Smooth muscle cell (in vitro differentiated cells): ENCODE results near the gene CFAP43. TPM values are rescaled to one million over a fixed set of nuclear protein-coding genes. Genes with fewer than 3 reads are reported as not detected.

Source experiments
- DNase-seq: peaks from one replicate; lab custom pipeline; 2025; ENCODE audit not compliant: unreplicated experiment; lab: John Stamatoyannopoulos, UW
- H2AFZ ChIP-seq: fragments of 200-600 bp; sonication (generic); 2 replicates; pipeline ENCODE4 v1.6.0; 2016; ENCODE audit warnings: antibody characterized with exemption, low read depth, mild to moderate bottlenecking
- H3F3A ChIP-seq: fragments of 200-600 bp; sonication (generic); 2 replicates; pipeline ENCODE4 v1.6.0; 2017; ENCODE audit warnings: antibody characterized with exemption, low read depth
- H3K27ac ChIP-seq: fragments of 200-600 bp; sonication (generic); 2 replicates; pipeline ENCODE4 v1.5.1; 2016; ENCODE audit warnings: low read depth, mild to moderate bottlenecking
- H3K27me3 ChIP-seq: fragments of 200-600 bp; sonication (generic); 2 replicates; pipeline ENCODE4 v1.6.1; 2016; ENCODE audit warnings: low read depth, mild to moderate bottlenecking
- H3K36me3 ChIP-seq: fragments of 200-600 bp; sonication (generic); 2 replicates; pipeline ENCODE4 v1.5.1; 2016; ENCODE audit warnings: low read depth
- H3K4me1 ChIP-seq: fragments of 200-600 bp; sonication (generic); 2 replicates; pipeline ENCODE4 v1.5.1; 2016; ENCODE audit warnings: low read depth
- H3K4me2 ChIP-seq: fragments of 200-600 bp; sonication (generic); 2 replicates; pipeline ENCODE4 v1.6.0; 2016; ENCODE audit warnings: mild to moderate bottlenecking
- H3K4me3 ChIP-seq: fragments of 200-600 bp; sonication (generic); 2 replicates; pipeline ENCODE4 v1.5.1; 2016; ENCODE audit warnings: mild to moderate bottlenecking
- H3K79me2 ChIP-seq: fragments of 200-600 bp; sonication (generic); 2 replicates; pipeline ENCODE4 v1.6.0; 2016; ENCODE audit warnings: low read depth, mild to moderate bottlenecking
- H3K9ac ChIP-seq: fragments of 200-600 bp; sonication (generic); 2 replicates; pipeline ENCODE4 v1.6.0; 2016; ENCODE audit warnings: low read depth
- H3K9me3 ChIP-seq: fragments of 200-600 bp; sonication (generic); replicated peaks from 2 replicates; pipeline ENCODE4 v1.5.1; 2016; ENCODE audit warnings: low read depth
- H4K20me1 ChIP-seq: fragments of 200-600 bp; sonication (generic); 2 replicates; pipeline ENCODE4 v1.6.0; 2016; ENCODE audit warnings: low read depth
- CTCF ChIP-seq: fragments of 200-600 bp; sonication (generic); IDR thresholded peaks from 2 replicates; pipeline ENCODE4 v1.5.1; 2017; ENCODE audit warnings: borderline replicate concordance, mild to moderate bottlenecking, antibody characterized with exemption; ENCODE audit not compliant: insufficient read depth, poor library complexity, severe bottlenecking
- WGBS: methylation state at CpG from one replicate; pipeline ENCODE4 v1.1.7; 2016; ENCODE audit warnings: low lambda C conversion rate; 5-methylcytosine and 5-hydroxymethylcytosine counted together
- polyA plus RNA-seq: library from polyadenylated mRNA; unstranded; fragments of >200 nt; fragmentation: Nextera tagmentation; extraction: Ambion mirVana; gene quantifications from 2 replicates; pipeline ENCODE4 v1.2.1, GENCODE V29; 2016
- total RNA-seq: library from RNA; depleted of rRNA; stranded (reverse); fragments of >200 nt; gene quantifications from 2 replicates; pipeline ENCODE4 v1.2.3, GENCODE V29; 2014

The CFAP43 gene
- total and polyA plus RNA-seq, 2 experiments from 2014 or later = 0.04 to 0.50 TPM

GRCh38 chr10:104197364-104197763 is 34.8 kb downstream of the CFAP43 start:
- Histone ChIP-seq H3K4me3 (no peak overlapping the region), H4K20me1 (no peaks in the 10 kb centered on the region), H3K4me2 (no peak overlapping the region), H2AFZ (no peak overlapping the region), H3K79me2 (no peaks in the 10 kb centered on the region), H3K27ac (no peak overlapping the region), H3K9ac (no peak overlapping the region), H3K27me3 (no peaks in the 10 kb centered on the region), H3K4me1 (no peaks in the 10 kb centered on the region), H3K9me3 (no peaks in the 10 kb centered on the region), H3F3A (no peaks in the 10 kb centered on the region), H3K36me3 (no peaks in the 10 kb centered on the region)
- DNase-seq = no peak
- WGBS = 53% methylated on average over 2 of the region's 2 CpGs
- TF ChIP-seq CTCF = no peak

- no peak for TF ChIP-seq CTCF
- 93% methylated on average over 2 of the region's 2 CpGs for WGBS
- no peak overlapping the region for H2AFZ ChIP-seq
- no peaks in the 10 kb centered on the region for H3F3A ChIP-seq
- no peak overlapping the region for H3K4me2 ChIP-seq
- no peaks in the 10 kb centered on the region for H4K20me1 ChIP-seq
- H3K79me2 ChIP-seq = no peaks in the 10 kb centered on the region
- H3K4me3 ChIP-seq = no peak overlapping the region
- H3K27ac ChIP-seq = no peak overlapping the region
- DNase-seq = no peak
- no peaks in the 10 kb centered on the region for H3K27me3 ChIP-seq
- H3K9ac ChIP-seq = no peak overlapping the region
- H3K4me1 ChIP-seq = no peaks in the 10 kb centered on the region
- no peaks in the 10 kb centered on the region for H3K9me3 ChIP-seq
- no peaks in the 10 kb centered on the region for H3K36me3 ChIP-seq
Observed at GRCh38 chr10:104195706-104196105, 36.5 kb downstream of the CFAP43 start.

GRCh38 chr10:104193787-104194186 is 38.4 kb downstream of the CFAP43 start:
- Histone ChIP-seq H3K27me3 (no peaks in the 10 kb centered on the region), H4K20me1 (no peaks in the 10 kb centered on the region), H3F3A (no peaks in the 10 kb centered on the region), H3K4me1 (no peaks in the 10 kb centered on the region), H3K9ac (no peak overlapping the region), H3K4me3 (no peak overlapping the region), H3K4me2 (no peak overlapping the region), H3K36me3 (no peaks in the 10 kb centered on the region), H3K9me3 (no peaks in the 10 kb centered on the region), H3K27ac (no peak overlapping the region), H2AFZ (no peak overlapping the region), H3K79me2 (no peaks in the 10 kb centered on the region)
- DNase-seq = no peak
- 89% methylated on average over 17 of the region's 17 CpGs for WGBS
- TF ChIP-seq CTCF = no peak

GRCh38 chr10:104190695-104191094 is 41.5 kb downstream of the CFAP43 start:
- no peaks in the 10 kb centered on the region for H4K20me1 ChIP-seq
- H3F3A ChIP-seq = no peaks in the 10 kb centered on the region
- no peak overlapping the region for H3K27ac ChIP-seq
- H2AFZ ChIP-seq = no peak overlapping the region
- no peak overlapping the region for H3K4me3 ChIP-seq
- no peak for TF ChIP-seq CTCF
- H3K27me3 ChIP-seq = peaks cover 3% of the 10 kb centered on the region
- 95% methylated on average over 5 of the region's 5 CpGs for WGBS
- H3K4me2 ChIP-seq = no peak overlapping the region
- DNase-seq = no peak
- H3K36me3 ChIP-seq = no peaks in the 10 kb centered on the region
- no peaks in the 10 kb centered on the region for H3K9me3 ChIP-seq
- no peaks in the 10 kb centered on the region for H3K4me1 ChIP-seq
- H3K9ac ChIP-seq = no peak overlapping the region
- H3K79me2 ChIP-seq = no peaks in the 10 kb centered on the region
